SHP77 treated with DMSO at 0.1 percent for 48 hours (cell line): ENCODE measurements around the gene B3GNT5.

Experiments
- DNase-seq: peaks from one replicate; lab custom pipeline; 2025; lab: John Stamatoyannopoulos, UW

The B3GNT5 gene

DNA sequence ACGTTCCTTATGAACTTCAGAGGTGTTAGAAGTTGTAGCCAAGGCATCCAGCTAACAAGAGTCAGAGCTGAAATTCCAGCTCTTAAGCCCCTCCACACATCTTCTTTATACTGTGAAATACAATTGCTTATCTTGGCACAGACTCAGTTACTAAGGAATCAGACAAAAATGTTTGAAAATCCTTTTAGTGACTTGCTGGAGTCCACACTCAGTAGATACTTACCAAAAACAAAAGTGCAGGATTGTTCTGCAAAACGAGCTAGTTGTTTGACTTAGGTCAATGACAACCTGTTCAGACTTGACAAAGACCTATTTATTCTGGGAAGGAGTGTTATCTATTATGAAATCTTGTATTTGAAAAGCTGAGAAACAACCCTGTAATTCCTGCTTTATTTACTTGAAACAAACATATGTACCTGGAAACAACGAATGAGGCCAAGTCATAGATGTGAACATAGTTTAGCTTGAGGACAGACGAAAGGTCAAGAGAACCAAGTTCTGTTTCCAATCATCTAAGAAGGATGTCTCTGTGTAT lies 38.5 kb downstream of the B3GNT5 start:
- DNase-seq = no peak

DNA sequence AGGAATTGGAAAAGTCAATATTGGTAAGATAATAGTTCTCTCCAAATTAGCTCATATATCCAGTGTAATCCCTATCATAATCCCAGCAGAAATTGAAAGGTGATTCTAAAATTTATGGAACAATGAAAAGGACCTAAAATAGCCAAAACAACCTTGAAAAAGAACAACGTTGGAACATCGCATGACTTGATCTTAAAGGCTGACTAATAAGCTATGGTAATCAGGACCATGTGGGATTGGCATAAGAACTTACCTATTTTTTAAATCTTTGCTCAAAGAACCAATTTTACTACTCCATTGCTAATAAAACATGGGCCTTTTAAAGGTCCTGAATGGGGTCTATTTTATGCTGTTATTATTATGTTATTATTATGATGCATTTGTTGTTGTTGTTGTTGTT lies 40.9 kb downstream of the B3GNT5 start:
- DNase-seq = no peak

DNA sequence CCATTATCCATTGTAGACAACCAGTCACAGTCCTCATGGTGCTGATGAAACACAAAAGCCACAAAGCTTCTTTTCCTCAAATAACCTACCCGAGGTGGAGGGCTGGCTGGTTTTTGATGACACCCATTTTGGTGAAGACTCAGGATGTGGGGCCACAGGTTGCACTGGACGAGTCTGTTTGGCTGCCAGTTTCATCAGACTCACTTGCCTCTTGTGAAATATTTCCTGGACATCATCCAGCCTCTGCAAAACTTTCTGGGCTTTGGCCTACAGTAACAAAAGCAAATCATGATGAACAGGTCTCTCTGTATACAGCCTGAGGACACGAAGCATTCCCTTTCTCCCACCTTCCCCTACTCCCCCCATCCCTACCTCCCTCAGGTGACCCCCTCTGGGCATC lies 42.2 kb downstream of the B3GNT5 start:
- DNase-seq = no peak

DNA sequence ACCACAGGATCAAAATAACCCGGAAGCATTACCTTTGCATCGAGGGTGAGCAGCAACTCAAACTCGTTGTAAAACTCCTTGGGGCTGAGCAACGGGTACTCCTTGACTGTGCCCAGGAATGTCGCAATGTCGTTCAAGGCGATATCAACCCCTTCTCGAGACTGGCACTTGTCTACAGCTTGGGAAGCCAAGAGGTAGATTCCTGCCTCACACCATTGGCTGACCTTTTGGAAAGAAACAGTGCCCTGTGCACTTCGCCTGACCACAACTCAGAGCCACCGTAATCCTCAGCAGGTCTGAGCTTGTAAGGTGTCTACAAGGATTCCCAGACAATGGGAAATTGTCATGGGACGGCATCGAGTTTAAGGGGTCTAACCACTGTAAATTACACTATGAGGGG lies 43.9 kb downstream of the B3GNT5 start:
- DNase-seq = no peak

DNA sequence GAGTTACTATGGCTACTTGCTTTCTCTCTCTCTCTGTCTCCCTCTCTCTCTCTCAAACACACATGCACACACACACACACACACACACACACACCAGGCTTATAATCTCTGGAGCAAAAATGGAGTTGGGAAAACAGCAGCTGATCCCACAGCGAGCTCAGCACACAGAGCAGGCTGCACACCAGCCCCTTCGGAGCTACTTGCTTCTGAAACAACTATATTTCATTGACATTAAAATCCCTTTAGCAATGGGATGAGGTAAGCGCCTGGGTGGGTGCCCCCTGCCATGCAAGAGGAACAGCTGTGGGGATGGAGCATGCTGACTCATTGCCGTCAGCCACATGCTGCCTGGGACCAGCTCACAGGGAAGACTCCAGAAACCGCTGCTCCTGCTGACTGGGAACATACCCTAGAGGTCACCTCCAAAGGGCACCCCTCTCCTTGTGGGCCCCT lies 45.7 kb downstream of the B3GNT5 start:
- DNase-seq = peak; percentile 82

DNA sequence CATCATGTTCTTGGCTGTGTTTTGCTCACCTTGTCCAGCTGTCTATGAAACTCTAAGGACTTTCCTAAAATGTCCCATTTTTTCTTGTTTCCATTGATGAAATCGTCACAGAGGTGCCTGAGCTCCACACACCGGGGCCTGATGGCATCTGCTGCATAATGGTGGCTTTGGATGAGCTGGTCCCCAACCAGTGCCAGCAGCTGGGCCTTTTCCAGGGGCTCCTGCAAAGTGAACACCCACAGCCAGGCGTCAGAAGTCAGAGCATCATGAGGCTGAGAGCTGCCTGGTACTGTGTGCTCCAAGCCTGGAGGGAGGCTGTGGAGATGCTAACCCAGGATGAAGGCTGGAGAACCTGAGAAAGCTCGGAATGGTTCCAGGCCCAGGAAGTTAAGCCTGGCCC lies 46.9 kb downstream of the B3GNT5 start:
- no peak for DNase-seq

DNA sequence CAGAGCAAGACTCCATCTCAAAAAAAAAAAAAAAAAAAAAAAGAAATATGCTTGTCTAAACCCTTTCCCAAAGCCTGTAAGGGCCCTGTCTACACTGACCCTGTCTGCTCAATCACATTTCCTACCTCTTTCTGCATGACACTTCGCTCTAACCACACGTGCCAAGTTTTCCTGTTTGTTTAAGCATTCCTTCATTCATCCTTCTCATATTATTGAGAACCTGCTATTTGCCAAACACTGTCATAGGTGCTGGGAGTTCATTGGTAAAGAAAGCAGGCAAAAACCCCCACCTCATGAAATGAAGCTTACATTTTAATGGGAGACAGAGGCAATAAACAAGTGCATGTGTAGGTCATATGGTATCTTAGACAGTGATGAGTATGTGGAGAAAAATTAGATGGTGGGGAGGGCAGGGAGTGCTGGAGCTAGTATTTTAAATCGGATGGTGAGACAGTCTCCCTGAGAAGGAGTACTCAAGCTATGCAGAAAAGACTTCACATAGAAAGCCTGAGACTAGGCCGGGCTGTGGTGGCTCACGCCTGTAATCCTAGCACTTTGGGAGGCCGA lies 48.0 kb downstream of the B3GNT5 start:
- no peak for DNase-seq

DNA sequence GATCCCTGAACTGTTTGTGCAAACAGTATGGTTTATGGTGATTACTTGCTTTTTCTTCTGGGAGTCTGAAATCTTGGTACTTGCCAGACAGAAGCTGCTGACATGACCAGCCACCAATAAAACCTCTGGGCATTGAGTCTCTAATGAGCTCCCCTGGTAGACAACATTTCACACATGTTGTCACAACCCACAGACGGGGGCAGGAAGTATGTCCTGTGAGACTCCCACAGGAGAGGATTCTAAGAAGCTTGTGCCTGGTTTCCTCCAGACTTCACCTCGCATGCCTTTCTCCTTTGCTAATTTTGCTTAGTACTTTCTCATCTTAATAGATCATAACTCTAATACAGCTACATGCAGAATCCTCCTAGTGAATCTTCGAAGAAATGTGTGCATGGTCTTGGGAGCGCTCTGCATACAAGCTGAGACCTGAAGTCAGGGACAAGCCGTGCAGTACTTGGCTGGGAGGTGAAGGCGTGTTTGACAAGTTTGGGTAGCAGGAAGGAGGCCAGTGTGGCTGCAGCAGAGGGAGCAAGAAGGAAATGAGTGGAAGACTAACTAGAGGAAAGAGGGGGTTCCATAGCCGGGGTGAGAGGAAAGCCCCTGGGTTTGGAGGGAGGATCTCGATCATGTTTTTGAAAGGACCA lies 49.0 kb downstream of the B3GNT5 start:
- no peak for DNase-seq

DNA sequence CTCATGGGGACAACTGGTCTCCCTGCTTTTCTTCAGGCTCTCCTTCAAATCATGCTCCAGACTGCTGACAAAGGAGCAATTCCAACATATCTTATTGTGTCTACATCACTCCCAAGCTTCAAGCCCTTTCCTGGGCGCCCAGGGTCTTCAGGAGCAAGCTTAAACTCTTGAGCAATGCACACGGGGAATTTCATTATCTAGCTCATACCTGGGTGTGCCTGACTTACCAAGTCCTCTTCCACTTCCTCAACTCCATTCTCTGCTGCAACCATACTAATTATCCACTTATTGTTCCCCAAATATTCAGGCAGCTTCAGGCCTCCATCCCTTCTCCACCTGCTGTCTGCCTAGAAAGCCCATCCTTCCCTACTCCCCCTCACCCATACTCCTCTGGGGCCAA lies 50.6 kb downstream of the B3GNT5 start:
- no peak for DNase-seq

DNA sequence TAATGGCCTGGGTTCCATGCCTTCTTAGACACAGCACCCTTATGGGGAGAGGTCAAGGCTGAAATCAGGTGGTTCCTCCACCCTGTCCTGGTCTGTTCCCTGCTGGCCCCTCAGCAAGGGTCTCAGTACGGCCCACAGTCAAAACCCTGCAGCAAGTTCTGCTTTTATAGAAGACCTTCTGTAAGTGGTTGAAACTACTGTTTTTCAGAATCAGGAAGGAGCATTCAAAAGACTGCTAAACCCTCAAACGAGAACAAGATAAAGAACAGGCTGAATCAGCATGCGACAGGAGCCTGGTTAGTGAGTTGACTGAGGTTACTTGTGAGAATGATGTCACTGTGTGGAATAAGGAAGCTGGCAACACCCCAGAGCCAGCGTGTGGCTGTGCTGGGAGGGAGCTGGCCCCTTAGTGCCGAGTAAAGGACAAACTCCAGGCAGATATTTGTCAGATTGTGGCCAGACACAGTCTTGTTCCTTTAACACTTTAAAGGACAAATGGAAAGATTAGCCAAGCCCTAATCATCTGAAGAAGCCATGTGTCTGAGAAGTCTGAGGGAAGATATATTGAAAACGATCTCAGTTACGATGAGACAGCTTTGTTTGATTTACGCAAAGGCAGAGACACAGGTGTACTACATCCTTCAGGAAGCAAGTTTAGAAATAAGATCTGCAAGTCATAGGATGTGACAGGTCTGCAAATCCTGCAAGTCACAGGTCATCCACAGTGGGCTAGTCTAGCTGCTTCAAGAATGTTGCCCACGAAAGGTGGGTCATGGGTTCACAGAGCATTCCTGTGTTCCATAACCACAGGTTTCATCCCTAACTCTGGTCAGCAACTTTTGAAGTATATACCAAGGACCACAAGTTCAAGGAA lies 54.0 kb downstream of the B3GNT5 start:
- DNase-seq = no peak

DNA sequence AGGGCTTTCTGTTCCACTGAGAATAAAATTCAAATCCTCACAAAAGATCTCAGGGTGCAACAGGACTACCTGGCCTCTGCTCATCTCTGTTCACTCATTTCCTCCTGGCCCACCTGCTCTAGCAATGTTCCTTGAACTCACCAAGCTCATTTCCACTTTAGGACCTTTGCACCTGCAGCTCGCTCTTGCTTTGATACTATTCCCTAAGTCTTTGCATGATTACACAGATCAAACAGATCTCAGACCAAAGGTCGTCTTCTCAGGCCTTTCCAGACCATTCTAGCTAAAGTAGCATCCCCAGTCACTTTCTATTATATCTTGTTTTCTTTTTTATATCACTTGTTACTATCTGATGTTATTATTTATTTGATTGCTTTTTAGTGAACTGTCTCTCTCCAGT lies 54.7 kb downstream of the B3GNT5 start:
- no peak for DNase-seq

DNA sequence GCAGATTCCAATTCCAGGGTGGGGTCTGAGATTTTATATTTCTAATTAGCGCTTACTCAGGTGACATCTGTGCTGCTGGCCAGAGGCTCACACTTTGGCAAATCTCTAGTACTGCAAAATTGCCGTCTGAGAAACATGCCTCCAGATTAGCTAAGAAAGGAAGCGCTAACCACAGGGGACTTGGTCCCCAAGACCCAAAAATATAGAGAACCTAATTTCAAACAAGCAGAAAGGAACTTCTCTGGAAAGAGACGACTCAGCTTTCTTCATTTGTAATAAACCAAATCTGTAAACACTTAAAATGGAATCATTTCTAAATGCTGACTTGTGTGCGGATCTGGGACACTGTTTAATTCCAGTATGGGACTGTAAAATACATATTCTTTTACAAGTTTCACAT lies 55.7 kb downstream of the B3GNT5 start:
- DNase-seq = no peak

DNA sequence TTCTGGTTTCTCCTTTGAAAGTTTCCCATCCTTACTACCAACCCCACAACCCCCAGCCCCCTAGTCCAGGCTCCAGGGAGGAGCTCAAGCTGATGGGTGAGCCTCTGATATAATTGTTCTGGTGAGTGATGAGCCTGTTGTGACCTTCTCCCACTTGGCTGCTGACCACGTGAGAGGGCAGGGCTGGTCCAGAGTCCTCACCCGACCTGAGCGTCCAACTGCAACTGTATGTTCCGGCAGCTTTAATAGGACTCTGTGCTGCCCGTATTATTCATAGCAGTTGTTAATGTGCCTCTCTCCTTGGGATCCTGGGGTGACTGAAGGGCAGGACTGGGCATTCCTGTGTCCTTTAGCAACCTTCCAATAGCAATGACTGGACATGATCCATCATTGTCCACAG lies 56.2 kb downstream of the B3GNT5 start:
- no peak for DNase-seq

DNA sequence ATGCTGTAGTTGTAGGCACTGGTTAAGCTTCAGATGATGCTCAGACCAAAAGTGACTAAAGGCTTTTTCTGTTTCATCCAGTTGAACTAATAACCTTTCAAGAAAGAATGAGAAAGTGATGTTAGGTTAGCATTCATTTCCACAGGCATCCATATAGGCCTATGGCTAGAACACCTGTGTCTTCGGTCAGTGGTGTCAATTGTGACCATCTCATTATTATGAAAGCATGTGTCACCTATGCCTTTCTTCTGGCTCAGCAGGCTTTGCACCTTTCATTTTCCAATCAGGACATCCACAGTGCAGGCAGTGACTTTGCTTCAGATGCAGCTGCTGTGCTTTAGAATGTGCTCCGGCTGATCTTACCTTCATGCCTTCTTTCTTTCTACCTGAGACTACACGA lies 57.9 kb downstream of the B3GNT5 start:
- DNase-seq = no peak

DNA sequence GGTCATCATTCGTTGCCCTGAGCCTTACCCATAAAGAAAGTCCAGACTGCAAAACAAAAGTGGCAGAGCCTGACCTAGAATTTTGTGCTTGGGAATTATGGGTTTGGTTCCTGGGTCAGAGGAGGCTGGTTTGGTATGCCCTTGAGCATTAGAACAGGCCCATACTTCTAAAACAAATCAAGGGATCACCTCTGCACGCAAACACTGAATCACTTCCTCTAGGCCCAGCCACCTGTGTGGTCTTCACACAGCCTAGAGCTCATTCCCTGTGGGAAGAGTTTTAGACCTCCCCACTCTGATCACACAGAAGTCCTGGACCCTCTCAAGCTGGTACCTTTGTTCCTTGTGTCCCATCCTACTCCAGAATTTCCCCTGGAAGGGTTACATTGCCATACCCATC lies 59.4 kb downstream of the B3GNT5 start:
- DNase-seq = no peak

DNA sequence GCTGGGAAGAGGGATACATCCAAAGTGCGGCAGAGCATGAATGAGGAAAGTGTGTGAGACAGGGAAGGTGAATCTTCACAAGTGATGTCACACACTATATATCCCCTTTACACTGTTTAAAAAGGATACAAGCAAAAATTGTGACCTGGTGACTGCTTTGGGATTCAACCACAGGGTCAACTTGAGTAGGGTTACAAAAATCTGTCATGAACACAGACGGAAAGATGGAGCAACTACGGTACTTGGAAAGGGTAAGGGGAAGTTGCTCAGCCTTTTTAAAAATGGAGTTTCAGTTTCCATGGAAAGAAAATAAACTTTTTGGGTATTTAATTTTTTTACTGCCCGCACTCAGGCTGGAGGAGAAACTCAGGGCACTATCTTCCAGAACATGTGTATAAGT lies 60.3 kb downstream of the B3GNT5 start:
- no peak for DNase-seq

DNA sequence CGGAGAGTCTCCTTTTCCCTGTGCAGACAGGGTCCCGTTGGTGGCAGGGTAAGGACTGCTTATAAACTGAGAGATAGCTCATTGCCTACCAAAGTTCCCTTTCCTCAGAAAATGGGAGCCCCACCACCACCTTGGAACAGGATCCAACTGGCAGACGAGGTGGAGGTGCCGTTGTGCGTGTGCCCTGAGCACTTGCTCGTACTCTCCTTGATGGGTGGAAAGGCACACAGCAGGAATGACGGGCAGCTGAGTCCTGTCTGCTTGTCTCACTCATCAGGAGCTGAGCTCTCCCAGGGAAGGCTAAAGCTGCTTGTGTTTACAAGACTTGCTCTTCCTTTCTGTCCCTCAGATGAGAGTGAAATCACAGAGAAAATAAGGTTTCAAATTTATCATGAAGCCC lies 60.7 kb downstream of the B3GNT5 start:
- no peak for DNase-seq

DNA sequence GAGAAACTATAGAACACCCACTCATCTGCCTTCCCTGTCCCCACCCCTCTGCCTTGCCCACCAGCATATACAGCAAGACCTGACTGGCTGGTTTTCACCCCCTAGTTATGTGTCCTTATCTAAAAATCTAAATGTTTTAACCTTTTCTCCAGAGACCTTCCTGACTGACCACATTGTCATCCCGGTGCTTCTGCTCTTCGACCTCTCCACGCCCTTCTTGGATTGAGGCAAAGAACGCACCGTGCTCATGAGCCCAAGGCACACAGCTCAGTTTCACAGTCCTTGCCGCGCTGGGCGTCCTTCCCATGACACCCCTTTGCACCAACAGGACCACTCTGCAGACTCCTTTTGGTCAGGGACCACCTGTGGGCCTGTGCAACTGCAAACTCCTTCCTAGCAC lies 62.7 kb downstream of the B3GNT5 start:
- DNase-seq = no peak

DNA sequence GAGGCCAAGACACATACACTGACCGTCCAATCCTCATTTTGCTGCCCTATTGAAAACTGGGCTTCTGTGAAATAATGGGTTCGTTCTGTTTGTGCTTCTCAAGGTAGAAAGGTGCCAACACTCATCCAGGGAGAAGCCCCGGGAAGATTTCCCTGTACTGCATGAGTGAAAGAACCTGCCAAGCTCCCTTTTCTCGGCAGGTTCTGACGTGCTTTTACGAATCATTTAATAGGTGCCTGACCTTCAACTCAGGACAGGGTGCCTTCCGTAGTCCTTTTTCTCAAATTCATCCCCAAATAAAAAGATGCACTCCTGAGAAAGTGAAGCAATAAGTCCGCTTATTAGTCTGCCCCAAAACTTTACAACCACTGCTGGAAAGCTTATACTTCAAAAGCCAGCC lies 64.2 kb downstream of the B3GNT5 start:
- DNase-seq = no peak

DNA sequence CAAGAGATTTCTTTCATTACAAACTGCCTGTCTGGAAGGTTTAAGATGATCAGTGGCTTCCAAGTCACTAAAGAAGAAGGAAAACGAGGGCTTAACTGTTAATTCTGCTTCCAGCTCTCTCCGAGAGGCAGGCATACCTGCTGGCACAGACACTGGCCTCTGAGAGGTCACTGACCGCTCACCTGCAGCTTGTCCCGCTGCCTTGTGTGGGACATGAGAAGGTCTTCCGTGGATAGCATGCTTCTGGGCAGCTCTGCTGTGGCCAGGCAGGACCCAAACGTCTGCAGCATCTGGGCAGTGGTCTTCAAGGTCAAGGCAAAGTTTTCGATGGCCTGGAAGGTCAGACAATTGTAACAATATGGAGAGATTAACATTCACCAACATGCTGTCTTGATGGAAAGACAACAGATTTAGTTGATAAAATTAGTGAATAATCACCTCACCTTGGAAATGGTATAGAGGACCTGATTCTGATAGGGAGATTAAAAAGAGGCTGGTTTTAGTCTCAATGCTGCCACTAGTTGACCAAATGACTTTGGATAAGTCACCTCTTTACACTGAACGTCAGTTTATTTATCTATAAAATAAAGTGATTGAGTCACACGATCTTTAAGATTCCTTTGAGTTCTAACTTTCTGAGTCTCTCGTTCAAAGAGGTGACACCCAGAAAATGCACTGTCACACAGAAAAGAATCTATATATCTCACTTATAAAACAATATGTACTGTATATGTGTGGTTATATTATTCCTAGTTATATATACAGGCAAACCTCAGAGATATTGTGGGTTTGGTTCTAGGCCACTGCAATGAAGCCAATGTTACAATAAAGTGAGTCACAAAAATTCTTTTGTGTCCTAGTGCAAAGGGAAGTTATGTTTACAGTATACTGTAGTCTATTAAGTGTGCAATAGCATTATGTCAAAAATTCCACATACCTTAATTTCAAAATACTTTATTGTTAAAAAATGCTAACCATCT lies 65.1 kb downstream of the B3GNT5 start:
- no peak for DNase-seq

DNA sequence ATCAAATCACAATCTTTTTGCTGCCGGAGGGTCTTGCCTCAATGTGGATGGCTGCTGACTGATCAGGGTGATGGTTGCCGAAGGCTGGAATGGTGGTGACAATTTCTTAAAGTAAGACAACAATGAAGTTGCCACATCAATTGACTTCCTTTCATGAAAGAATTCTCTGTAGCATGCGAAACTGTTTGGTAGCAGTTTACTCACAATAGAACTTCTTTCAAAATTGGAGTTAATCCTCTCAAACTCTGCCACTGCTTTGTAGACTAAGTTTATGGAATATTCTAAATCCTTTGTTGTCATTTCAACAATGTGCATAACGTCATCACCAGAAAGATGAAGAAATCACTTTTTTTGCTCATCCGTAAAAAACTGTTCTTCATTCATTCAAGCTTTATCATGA lies 65.8 kb downstream of the B3GNT5 start:
- DNase-seq = no peak

DNA sequence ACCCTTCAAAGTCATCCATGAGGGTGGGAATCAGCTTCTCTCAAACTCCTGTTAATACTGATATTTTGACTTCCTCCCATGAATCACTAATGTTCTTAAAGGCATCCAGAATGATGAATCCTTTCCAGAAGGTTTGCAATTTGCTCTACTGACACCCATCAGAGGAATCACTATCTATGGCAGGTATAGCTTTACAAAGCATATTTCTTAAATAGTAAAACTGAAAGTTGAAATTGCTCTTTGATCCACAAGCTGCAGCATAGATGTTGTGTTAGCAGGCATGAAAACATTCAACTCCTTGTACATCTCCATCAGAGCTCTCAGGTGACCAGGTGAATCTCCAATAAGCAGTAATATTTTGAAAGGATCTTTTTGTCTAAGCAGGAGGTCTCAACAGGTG lies 66.3 kb downstream of the B3GNT5 start:
- no peak for DNase-seq
